T-helper 22 cell (primary cell): Measurements from ENCODE around the gene EPB41L1.

Experiments
- DNase-seq: peaks from one replicate; pipeline ENCODE4 v3.0.0-alpha.2; 2020; ENCODE audit warnings: low read depth

The EPB41L1 gene

GRCh38 chr20:36155991-36156390 is 1.5 kb downstream of the EPB41L1 start:
- no peak for DNase-seq

GRCh38 chr20:36157610-36158009 is 3.1 kb downstream of the EPB41L1 start:
- no peak for DNase-seq

- no peak for DNase-seq
Measured at GRCh38 chr20:36158160-36158741, 3.7 kb downstream of the EPB41L1 start.

- DNase-seq: no peak
Measured at GRCh38 chr20:36159833-36160232, 5.3 kb downstream of the EPB41L1 start.

GRCh38 chr20:36162272-36162966 is 7.9 kb downstream of the EPB41L1 start:
- DNase-seq: no peak

GRCh38 chr20:36167902-36168503 is 13.5 kb downstream of the EPB41L1 start:
- no peak for DNase-seq

GRCh38 chr20:36170542-36171215 is 16.1 kb downstream of the EPB41L1 start:
- no peak for DNase-seq

GRCh38 chr20:36173451-36173933 is 19.0 kb downstream of the EPB41L1 start:
- no peak for DNase-seq

- no peak for DNase-seq
Measured at GRCh38 chr20:36175016-36175415, 20.5 kb downstream of the EPB41L1 start.

GRCh38 chr20:36175475-36175995 is 21.0 kb downstream of the EPB41L1 start:
- no peak for DNase-seq

- DNase-seq: no peak
Measured at GRCh38 chr20:36177716-36178115, 23.2 kb downstream of the EPB41L1 start.

- no peak for DNase-seq
Measured at GRCh38 chr20:36179170-36179945, 24.8 kb downstream of the EPB41L1 start.

- DNase-seq: no peak
Measured at GRCh38 chr20:36180323-36180722, 25.8 kb downstream of the EPB41L1 start.

- no peak for DNase-seq
Measured at GRCh38 chr20:36181934-36182603, 27.5 kb downstream of the EPB41L1 start.

GRCh38 chr20:36182604-36183154 is 28.1 kb downstream of the EPB41L1 start:
- no peak for DNase-seq

- no peak for DNase-seq
Measured at GRCh38 chr20:36183155-36183944, 28.8 kb downstream of the EPB41L1 start.

- no peak for DNase-seq
Measured at GRCh38 chr20:36184816-36185776, 30.6 kb downstream of the EPB41L1 start.

GRCh38 chr20:36193977-36194712 is 39.6 kb downstream of the EPB41L1 start:
- DNase-seq: no peak
